Cardiac muscle cell (in vitro differentiated cells and primary cell): Measurements from ENCODE around the gene DENND4A. TPM values are rescaled to one million over a fixed set of nuclear protein-coding genes. Genes with fewer than 3 reads are reported as not detected.

ENCODE experiments used
- DNase-seq, 2 donors: peaks; one replicate each; pipeline versions ENCODE4 v3.0.0 to v3.0.0-alpha.2; 2010 to 2017; ENCODE audit warnings: low read depth in 1 of 2, low spot score in 1 of 2
- H3K27ac ChIP-seq: fragments of 200-600 bp; sonication (generic); 2 replicates; pipeline ENCODE4 v1.5.1; 2016
- H3K27me3 ChIP-seq: fragments of 200-600 bp; sonication (generic); 2 replicates; pipeline ENCODE4 v1.6.0; 2016; ENCODE audit warnings: control low read depth
- H3K36me3 ChIP-seq: fragments of 200-600 bp; sonication (generic); 2 replicates; pipeline ENCODE4 v1.5.1; 2016; ENCODE audit warnings: control low read depth
- H3K4me1 ChIP-seq: fragments of 200-600 bp; sonication (generic); 2 replicates; pipeline ENCODE4 v1.8.1; 2017; ENCODE audit warnings: low read depth, mild to moderate bottlenecking, mixed run types
- H3K4me3 ChIP-seq: fragments of 200-600 bp; sonication (generic); 2 replicates; pipeline ENCODE4 v1.5.1; 2016; ENCODE audit warnings: mild to moderate bottlenecking
- H3K9me3 ChIP-seq: fragments of 200-600 bp; sonication (generic); 2 replicates; pipeline ENCODE4 v1.5.1; 2017; ENCODE audit warnings: low read depth, mild to moderate bottlenecking, control low read depth
- polyA plus RNA-seq: library from polyadenylated mRNA; unstranded; fragments of >200 nt; fragmentation: Nextera tagmentation; extraction: Ambion mirVana; gene quantifications from 2 replicates; pipeline ENCODE4 v1.2.1, GENCODE V29; 2016
- total RNA-seq: library from RNA; depleted of rRNA; stranded (reverse); fragments of >200 nt; gene quantifications from 2 replicates; pipeline ENCODE4 v1.2.3, GENCODE V29; 2016
- TF ChIP-seq, protein P1 (sequence below): IDR thresholded peaks from 2 replicates; pipeline ENCODE4 v1.5.1; 2012; ENCODE audit warnings: low read depth, mild to moderate bottlenecking, low read length

DENND4A gene
- total and polyA plus RNA-seq, 2 experiments from 2014 or later = 3.5 to 7.7 TPM

DNA sequence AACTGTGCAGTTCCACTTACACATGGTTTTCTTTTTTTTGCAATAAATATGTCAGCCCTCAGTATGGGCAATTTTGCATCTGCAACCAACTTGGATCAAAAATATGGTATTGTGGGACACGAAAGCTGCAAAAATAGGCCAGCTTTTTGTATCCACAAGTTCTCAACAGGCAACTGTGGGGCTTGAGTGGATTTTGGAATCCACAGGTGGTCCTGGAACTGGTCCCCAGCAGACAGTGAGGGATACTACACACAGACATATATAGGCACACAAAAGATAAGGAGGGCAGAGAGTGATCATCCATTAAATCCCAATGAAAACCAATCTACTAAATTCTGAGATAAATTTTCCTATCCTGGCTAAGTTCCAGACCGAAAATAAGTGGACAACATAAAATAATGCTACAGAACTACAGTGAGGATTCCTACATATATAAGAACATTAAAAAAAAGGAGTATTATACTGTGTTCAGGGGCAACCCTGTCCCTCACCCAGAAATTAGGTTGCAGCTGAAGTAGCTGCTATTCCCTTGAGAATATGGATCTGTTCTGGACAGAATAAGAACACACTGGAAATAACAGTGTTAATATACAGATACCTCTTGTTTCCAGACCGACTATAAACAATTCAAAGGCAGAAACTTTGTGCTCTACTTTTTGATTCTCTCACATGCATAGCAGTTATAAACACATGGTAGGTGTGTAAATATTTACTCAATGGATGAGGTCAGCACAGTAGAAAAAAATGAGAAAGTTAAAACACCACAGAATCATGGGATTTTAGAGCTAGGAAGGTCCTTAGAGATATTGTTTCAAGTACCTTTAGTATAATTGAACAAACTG lies 25.4 kb downstream of the DENND4A start:
- Histone ChIP-seq H3K4me1 (no peaks in the 10 kb centered on the region), H3K36me3 (no peaks in the 10 kb centered on the region), H3K27ac (no peak overlapping the region), H3K9me3 (no peaks in the 10 kb centered on the region), H3K27me3 (no peaks in the 10 kb centered on the region), H3K4me3 (no peak overlapping the region)
- TF ChIP-seq, protein P1, sequence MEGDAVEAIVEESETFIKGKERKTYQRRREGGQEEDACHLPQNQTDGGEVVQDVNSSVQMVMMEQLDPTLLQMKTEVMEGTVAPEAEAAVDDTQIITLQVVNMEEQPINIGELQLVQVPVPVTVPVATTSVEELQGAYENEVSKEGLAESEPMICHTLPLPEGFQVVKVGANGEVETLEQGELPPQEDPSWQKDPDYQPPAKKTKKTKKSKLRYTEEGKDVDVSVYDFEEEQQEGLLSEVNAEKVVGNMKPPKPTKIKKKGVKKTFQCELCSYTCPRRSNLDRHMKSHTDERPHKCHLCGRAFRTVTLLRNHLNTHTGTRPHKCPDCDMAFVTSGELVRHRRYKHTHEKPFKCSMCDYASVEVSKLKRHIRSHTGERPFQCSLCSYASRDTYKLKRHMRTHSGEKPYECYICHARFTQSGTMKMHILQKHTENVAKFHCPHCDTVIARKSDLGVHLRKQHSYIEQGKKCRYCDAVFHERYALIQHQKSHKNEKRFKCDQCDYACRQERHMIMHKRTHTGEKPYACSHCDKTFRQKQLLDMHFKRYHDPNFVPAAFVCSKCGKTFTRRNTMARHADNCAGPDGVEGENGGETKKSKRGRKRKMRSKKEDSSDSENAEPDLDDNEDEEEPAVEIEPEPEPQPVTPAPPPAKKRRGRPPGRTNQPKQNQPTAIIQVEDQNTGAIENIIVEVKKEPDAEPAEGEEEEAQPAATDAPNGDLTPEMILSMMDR = no peak
- DNase-seq = no peak

DNA sequence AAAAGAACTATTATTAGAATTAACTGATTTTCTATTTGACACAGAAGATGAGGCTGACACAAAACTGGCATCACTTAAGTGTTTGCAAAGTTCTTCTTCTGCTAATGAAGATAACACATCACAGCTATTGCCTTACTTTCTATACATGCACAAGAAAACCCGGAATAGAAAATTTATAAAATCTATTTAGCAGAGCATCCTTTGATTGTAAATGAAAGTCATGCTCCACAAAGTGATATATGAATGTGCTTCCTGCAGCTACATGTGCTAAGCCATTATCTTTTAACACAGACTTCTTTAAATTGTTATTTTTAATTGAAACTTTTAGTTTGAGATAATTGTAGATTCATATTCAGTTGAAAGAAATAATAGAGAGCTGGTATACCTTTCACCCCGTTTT lies 27.0 kb downstream of the DENND4A start:
- TF ChIP-seq, protein P1 = no peak
- no peak for DNase-seq
- Histone ChIP-seq H3K27ac (no peak overlapping the region), H3K36me3 (no peaks in the 10 kb centered on the region), H3K4me3 (no peak overlapping the region), H3K27me3 (no peaks in the 10 kb centered on the region), H3K4me1 (no peaks in the 10 kb centered on the region), H3K9me3 (no peaks in the 10 kb centered on the region)

DNA sequence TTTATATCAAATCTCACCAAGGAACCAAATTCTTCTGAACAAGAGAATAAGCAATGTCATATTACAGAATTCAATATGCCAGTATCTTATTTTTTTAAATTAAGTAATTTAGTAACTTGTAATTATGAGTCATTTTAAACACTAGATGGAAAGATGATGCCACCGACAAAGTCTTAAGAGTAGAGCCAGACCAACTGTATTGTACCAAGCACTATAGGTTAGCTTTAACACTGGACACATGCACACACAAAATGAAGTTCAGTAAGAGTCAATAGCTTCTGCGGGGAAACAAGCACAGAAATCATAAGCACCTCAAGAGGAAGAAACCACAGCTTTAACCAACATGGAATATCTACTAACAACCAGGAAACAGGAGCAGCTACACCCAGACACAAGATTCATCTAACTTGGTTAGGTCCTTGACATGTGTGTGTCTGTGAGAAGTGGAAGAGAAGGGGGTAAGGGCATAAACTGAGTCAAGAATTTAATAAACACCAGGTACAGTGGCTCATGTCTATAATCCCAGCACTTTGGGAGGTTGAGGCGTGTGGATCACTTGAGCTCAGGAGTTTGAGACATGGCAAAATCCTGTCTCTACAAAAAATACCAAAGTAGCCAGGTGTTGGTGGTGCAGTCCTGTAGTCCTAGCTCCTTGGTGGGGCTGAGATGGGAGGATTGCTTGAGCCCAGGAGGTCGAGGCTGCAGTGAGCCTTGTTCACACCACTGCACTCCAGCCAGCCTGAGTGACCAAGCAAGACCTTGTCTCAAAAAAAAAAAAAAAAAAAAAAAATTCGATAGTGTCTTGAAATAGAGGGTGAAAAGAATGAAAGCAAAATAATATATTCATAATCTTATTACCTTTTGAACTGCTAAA lies 28.9 kb downstream of the DENND4A start:
- Histone ChIP-seq H3K27ac (no peak overlapping the region), H3K9me3 (no peaks in the 10 kb centered on the region), H3K36me3 (no peaks in the 10 kb centered on the region), H3K4me3 (no peak overlapping the region), H3K4me1 (no peaks in the 10 kb centered on the region), H3K27me3 (no peaks in the 10 kb centered on the region)
- TF ChIP-seq, protein P1 = no peak
- DNase-seq = no peak

DNA sequence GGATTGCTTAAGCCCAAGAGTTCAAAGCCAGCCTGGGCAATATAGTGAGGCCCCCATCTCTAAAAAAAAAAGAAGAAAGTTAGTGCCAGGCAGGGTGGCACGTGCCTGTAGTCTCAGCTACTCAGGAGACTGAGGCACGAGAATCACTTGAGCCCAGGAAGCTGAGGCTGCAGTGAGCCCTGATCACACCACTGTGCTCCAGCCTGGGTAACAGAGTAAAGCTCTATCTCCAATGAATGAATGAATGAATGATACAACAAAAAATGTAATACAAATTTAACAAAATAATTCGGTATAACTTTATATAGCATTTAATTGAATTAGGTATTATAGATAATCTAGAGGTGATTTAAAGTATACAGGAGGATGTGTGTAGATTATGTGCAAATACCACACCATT lies 29.7 kb downstream of the DENND4A start:
- H3K4me1 ChIP-seq = no peaks in the 10 kb centered on the region
- H3K27me3 ChIP-seq = no peaks in the 10 kb centered on the region
- no peak overlapping the region for H3K4me3 ChIP-seq
- H3K36me3 ChIP-seq = no peaks in the 10 kb centered on the region
- no peaks in the 10 kb centered on the region for H3K9me3 ChIP-seq
- no peak for DNase-seq
- H3K27ac ChIP-seq = no peak overlapping the region
- TF ChIP-seq, protein P1 = no peak

DNA sequence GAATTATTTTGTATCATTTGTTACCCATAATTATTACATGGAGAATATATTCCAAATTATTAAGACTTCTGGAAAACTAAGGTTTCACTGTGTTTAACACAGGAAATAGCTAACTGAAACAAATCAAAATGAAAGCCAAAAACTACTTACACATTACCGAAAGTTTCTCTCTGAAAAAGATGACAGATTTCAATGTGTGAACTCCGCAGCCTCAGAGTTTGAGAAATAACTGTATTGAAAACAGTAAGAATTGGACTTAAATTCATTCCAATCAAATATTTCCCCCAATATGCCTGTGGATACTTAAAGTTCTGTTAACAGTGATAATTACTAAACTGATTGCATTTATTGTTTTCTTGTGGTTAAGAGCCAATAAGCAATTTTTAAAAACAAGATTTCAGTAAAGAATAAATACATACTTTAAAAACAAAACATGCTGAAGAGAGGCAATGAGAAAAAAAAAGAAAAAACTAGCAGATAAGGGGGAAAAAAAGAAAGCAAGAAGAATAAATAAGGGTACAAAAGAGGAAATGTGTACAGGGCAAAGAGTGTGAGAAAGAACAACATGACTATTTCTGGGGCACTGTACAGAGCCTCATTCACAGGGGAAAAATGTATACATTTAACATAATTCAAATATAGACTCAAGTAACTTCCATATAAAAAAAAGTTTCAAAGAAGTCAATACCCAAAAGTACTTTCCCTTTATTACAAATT lies 30.7 kb downstream of the DENND4A start:
- TF ChIP-seq, protein P1 = no peak
- Histone ChIP-seq H3K27me3 (no peaks in the 10 kb centered on the region), H3K4me1 (no peaks in the 10 kb centered on the region), H3K36me3 (no peaks in the 10 kb centered on the region), H3K4me3 (no peak overlapping the region), H3K27ac (no peak overlapping the region), H3K9me3 (no peaks in the 10 kb centered on the region)
- no peak for DNase-seq
